ENCODE results near the gene MSI2.

MSI2 gene

GRCh38 chr17:57475796-57476195, 219.5 kb downstream of the MSI2 start:
- Histone ChIP-seq H3K9ac (ENCODE audit: insufficient read length, low read depth) (no peak overlapping the region), H3K4me1 (ENCODE audit: insufficient read depth, insufficient read length) (peaks cover 39% of the 10 kb centered on the region), H3K4me3 (ENCODE audit: insufficient read length, low read depth) (no peak overlapping the region), H3K27me3 (ENCODE audit: insufficient read depth, insufficient read length) (no peaks in the 10 kb centered on the region), H3K9me3 (ENCODE audit: insufficient read depth, low read length) (no peaks in the 10 kb centered on the region), H3K36me3 (ENCODE audit: insufficient read depth, insufficient read length, low read length) (peaks cover 3% of the 10 kb centered on the region)
- TF ChIP-seq ZNF274 (IDR thresholded peaks at IDR 0.05; ENCODE audit: low read depth, low read length) (no peak), YY1 (IDR thresholded peaks at IDR 0.05; ENCODE audit: insufficient read depth, insufficient read length) (no peak), SUZ12 (IDR thresholded peaks at IDR 0.05; ENCODE audit: extremely low read depth, insufficient read depth, insufficient read length) (no peak)
- DNase-seq (ENCODE audit: low read depth, low spot score) = no peak

GRCh38 chr17:57477522-57478362, 221.4 kb downstream of the MSI2 start:
- H3K9ac ChIP-seq (ENCODE audit: insufficient read length, low read depth) = no peak overlapping the region
- TF ChIP-seq SUZ12 (IDR thresholded peaks at IDR 0.05; ENCODE audit: extremely low read depth, insufficient read depth, insufficient read length) (no peak), ZNF274 (IDR thresholded peaks at IDR 0.05; ENCODE audit: low read depth, low read length) (no peak), YY1 (IDR thresholded peaks at IDR 0.05; ENCODE audit: insufficient read depth, insufficient read length) (no peak)
- H3K9me3 ChIP-seq (ENCODE audit: insufficient read depth, low read length) = no peaks in the 10 kb centered on the region
- H3K27me3 ChIP-seq (ENCODE audit: insufficient read depth, insufficient read length) = no peaks in the 10 kb centered on the region
- no peak for DNase-seq (ENCODE audit: low read depth, low spot score)
- H3K4me1 ChIP-seq (ENCODE audit: insufficient read depth, insufficient read length) = peaks cover 34% of the 10 kb centered on the region
- H3K36me3 ChIP-seq (ENCODE audit: insufficient read depth, insufficient read length, low read length) = peaks cover 3% of the 10 kb centered on the region
- no peak overlapping the region for H3K4me3 ChIP-seq (ENCODE audit: insufficient read length, low read depth)

- H3K4me3 ChIP-seq (ENCODE audit: insufficient read length, low read depth) = no peak overlapping the region
- H3K36me3 ChIP-seq (ENCODE audit: insufficient read depth, insufficient read length, low read length) = peaks cover 3% of the 10 kb centered on the region
- no peaks in the 10 kb centered on the region for H3K27me3 ChIP-seq (ENCODE audit: insufficient read depth, insufficient read length)
- H3K4me1 ChIP-seq (ENCODE audit: insufficient read depth, insufficient read length) = peaks cover 32% of the 10 kb centered on the region
- no peak overlapping the region for H3K9ac ChIP-seq (ENCODE audit: insufficient read length, low read depth)
- TF ChIP-seq ZNF274 (IDR thresholded peaks at IDR 0.05; ENCODE audit: low read depth, low read length) (no peak), SUZ12 (IDR thresholded peaks at IDR 0.05; ENCODE audit: extremely low read depth, insufficient read depth, insufficient read length) (no peak), YY1 (IDR thresholded peaks at IDR 0.05; ENCODE audit: insufficient read depth, insufficient read length) (no peak)
- no peaks in the 10 kb centered on the region for H3K9me3 ChIP-seq (ENCODE audit: insufficient read depth, low read length)
- DNase-seq (ENCODE audit: low read depth, low spot score) = no peak
These were observed 222.3 kb downstream of the MSI2 start for GRCh38 chr17:57478478-57479250.

- Histone ChIP-seq H3K4me1 (ENCODE audit: insufficient read depth, insufficient read length) (peaks cover 21% of the 10 kb centered on the region), H3K4me3 (ENCODE audit: insufficient read length, low read depth) (no peak overlapping the region), H3K9me3 (ENCODE audit: insufficient read depth, low read length) (no peaks in the 10 kb centered on the region), H3K36me3 (ENCODE audit: insufficient read depth, insufficient read length, low read length) (peaks cover 3% of the 10 kb centered on the region), H3K27me3 (ENCODE audit: insufficient read depth, insufficient read length) (no peaks in the 10 kb centered on the region), H3K9ac (ENCODE audit: insufficient read length, low read depth) (no peak overlapping the region)
- no peak for DNase-seq (ENCODE audit: low read depth, low spot score)
- no peak for TF ChIP-seq YY1 (IDR thresholded peaks at IDR 0.05; ENCODE audit: insufficient read depth, insufficient read length)
- TF ChIP-seq SUZ12 (IDR thresholded peaks at IDR 0.05; ENCODE audit: extremely low read depth, insufficient read depth, insufficient read length) = no peak
- TF ChIP-seq ZNF274 (IDR thresholded peaks at IDR 0.05; ENCODE audit: low read depth, low read length) = no peak
These were observed 224.3 kb downstream of the MSI2 start for GRCh38 chr17:57480438-57481196.

- no peaks in the 10 kb centered on the region for H3K9me3 ChIP-seq (ENCODE audit: insufficient read depth, low read length)
- no peak for TF ChIP-seq ZNF274 (IDR thresholded peaks at IDR 0.05; ENCODE audit: low read depth, low read length)
- no peak for TF ChIP-seq SUZ12 (IDR thresholded peaks at IDR 0.05; ENCODE audit: extremely low read depth, insufficient read depth, insufficient read length)
- TF ChIP-seq YY1 (IDR thresholded peaks at IDR 0.05; ENCODE audit: insufficient read depth, insufficient read length) = no peak
- no peak for DNase-seq (ENCODE audit: low read depth, low spot score)
- H3K36me3 ChIP-seq (ENCODE audit: insufficient read depth, insufficient read length, low read length) = peaks cover 3% of the 10 kb centered on the region
- H3K4me1 ChIP-seq (ENCODE audit: insufficient read depth, insufficient read length) = peaks cover 10% of the 10 kb centered on the region
- H3K27me3 ChIP-seq (ENCODE audit: insufficient read depth, insufficient read length) = no peaks in the 10 kb centered on the region
- no peak overlapping the region for H3K9ac ChIP-seq (ENCODE audit: insufficient read length, low read depth)
- no peak overlapping the region for H3K4me3 ChIP-seq (ENCODE audit: insufficient read length, low read depth)
These were observed 225.6 kb downstream of the MSI2 start for GRCh38 chr17:57481910-57482391.

- no peak overlapping the region for H3K9ac ChIP-seq (ENCODE audit: insufficient read length, low read depth)
- H3K9me3 ChIP-seq (ENCODE audit: insufficient read depth, low read length) = no peaks in the 10 kb centered on the region
- peaks cover 3% of the 10 kb centered on the region for H3K36me3 ChIP-seq (ENCODE audit: insufficient read depth, insufficient read length, low read length)
- H3K4me1 ChIP-seq (ENCODE audit: insufficient read depth, insufficient read length) = peaks cover 4% of the 10 kb centered on the region
- DNase-seq (ENCODE audit: low read depth, low spot score) = no peak
- no peaks in the 10 kb centered on the region for H3K27me3 ChIP-seq (ENCODE audit: insufficient read depth, insufficient read length)
- no peak for TF ChIP-seq YY1 (IDR thresholded peaks at IDR 0.05; ENCODE audit: insufficient read depth, insufficient read length)
- no peak for TF ChIP-seq ZNF274 (IDR thresholded peaks at IDR 0.05; ENCODE audit: low read depth, low read length)
- TF ChIP-seq SUZ12 (IDR thresholded peaks at IDR 0.05; ENCODE audit: extremely low read depth, insufficient read depth, insufficient read length) = no peak
- H3K4me3 ChIP-seq (ENCODE audit: insufficient read length, low read depth) = no peak overlapping the region
These were observed 226.3 kb downstream of the MSI2 start for GRCh38 chr17:57482657-57483056.
